Fibroblast of lung (primary cell): ENCODE measurements around the gene ARHGEF19. TPM values are rescaled to one million over a fixed set of nuclear protein-coding genes. Genes with fewer than 3 reads are reported as not detected.

Experiments used
- DNase-seq, 2 donors: peaks; one replicate each; pipeline versions ENCODE4 v3.0.0 to v3.0.0-alpha.2; 2010; ENCODE audit warnings: low read depth in 2 of 2
- H2AFZ ChIP-seq: 2 replicates; pipeline ENCODE4 v1.5.1; 2012; ENCODE audit warnings: low read length, control low read depth, inconsistent platforms
- H3K27ac ChIP-seq: 2 replicates; pipeline ENCODE4 v1.5.1; 2011; ENCODE audit warnings: low read length, control low read depth; ENCODE audit not compliant: insufficient read depth
- H3K27me3 ChIP-seq: 2 replicates; pipeline ENCODE4 v1.5.1; 2011; ENCODE audit warnings: mild to moderate bottlenecking, low read length; ENCODE audit not compliant: control insufficient read depth, insufficient read depth
- H3K36me3 ChIP-seq: 2 replicates; pipeline ENCODE4 v1.5.1; 2011; ENCODE audit warnings: low read length; ENCODE audit not compliant: control insufficient read depth, insufficient read depth
- H3K4me1 ChIP-seq: 2 replicates; pipeline ENCODE4 v1.5.1; 2011; ENCODE audit warnings: low read length; ENCODE audit not compliant: control insufficient read depth, insufficient read depth; ENCODE audit errors: extremely low read depth
- H3K4me2 ChIP-seq: 2 replicates; pipeline ENCODE4 v1.5.1; 2011; ENCODE audit warnings: low read length, control low read depth; ENCODE audit not compliant: insufficient read depth; ENCODE audit errors: extremely low read depth
- H3K4me3 ChIP-seq, 4 experiments: fragments of 200-600 bp in 1 of 4; sonication (generic) in 1 of 4; replicated peaks in 1 of 4; 2 replicates each; pipeline ENCODE4 v1.5.1; 2011 to 2016; ENCODE audit warnings: low read length in 4 of 4, low read depth in 3 of 4, mild to moderate bottlenecking in 3 of 4, control low read depth in 2 of 4, inconsistent platforms in 1 of 4, mixed read lengths in 1 of 4; ENCODE audit not compliant: insufficient read depth in 1 of 4; ENCODE audit errors: control extremely low read depth in 1 of 4
- H3K79me2 ChIP-seq: 2 replicates; pipeline ENCODE4 v1.5.1; 2012; ENCODE audit warnings: mild to moderate bottlenecking, low read length, inconsistent platforms; ENCODE audit not compliant: control insufficient read depth, insufficient read depth
- H3K9ac ChIP-seq: 2 replicates; pipeline ENCODE4 v1.5.1; 2011; ENCODE audit warnings: mild to moderate bottlenecking, low read length, control low read depth; ENCODE audit not compliant: insufficient read depth
- H3K9me3 ChIP-seq: 2 replicates; pipeline ENCODE4 v1.5.1; 2012; ENCODE audit warnings: low read depth, low read length; ENCODE audit not compliant: control insufficient read depth, insufficient read depth
- H4K20me1 ChIP-seq: 2 replicates; pipeline ENCODE4 v1.5.1; 2011; ENCODE audit warnings: low read length; ENCODE audit not compliant: control insufficient read depth, insufficient read depth; ENCODE audit errors: extremely low read depth
- CTCF ChIP-seq, 2 donors: IDR thresholded peaks in 1 of 2; conservative IDR thresholded peaks in 1 of 2; 1 replicate in 1 of 2; 2 replicates in 1 of 2; pipeline ENCODE4 v1.5.1; 2011 to 2012; ENCODE audit warnings: low read length in 2 of 2, control low read depth in 1 of 2, inconsistent platforms in 1 of 2, low read depth in 1 of 2, mild to moderate bottlenecking in 1 of 2
- EZH2 ChIP-seq: IDR thresholded peaks from 2 replicates; pipeline ENCODE4 v1.5.1; 2012; ENCODE audit warnings: low read length, control low read depth, mild to moderate bottlenecking; ENCODE audit errors: missing control alignments
- polyA plus RNA-seq, 2 donors: library from polyadenylated mRNA; depleted of rRNA in 1 of 2; stranded (reverse) in 1 of 2; unstranded in 1 of 2; fragments of >200 nt; gene quantifications; 2 replicates each; pipeline ENCODE4 v1.2.1, GENCODE V29; 2011 to 2012; ENCODE audit warnings: missing spikeins in 1 of 2
- total RNA-seq: library from RNA; depleted of rRNA; stranded (reverse); fragments of >200 nt; gene quantifications from 2 replicates; pipeline ENCODE4 v1.2.1, GENCODE V29; 2014

ARHGEF19 gene
- total and polyA plus RNA-seq, 2 donors (not counting 1 experiment from before 2014, with no cell fraction given), result 3.3 TPM

- H4K20me1 ChIP-seq, result no peaks in the 10 kb centered on the region
- peaks cover 77% of the 10 kb centered on the region for H3K79me2 ChIP-seq
- no peaks in the 10 kb centered on the region for H3K27me3 ChIP-seq
- no peak overlapping the region for H3K4me2 ChIP-seq
- peaks cover 52% of the 10 kb centered on the region for H3K4me1 ChIP-seq
- H2AFZ ChIP-seq, result no peak overlapping the region
- H3K9me3 ChIP-seq, result no peaks in the 10 kb centered on the region
- H3K36me3 ChIP-seq, result peaks cover 28% of the 10 kb centered on the region
- TF ChIP-seq CTCF (conservative IDR thresholded peaks at IDR 0.05 in 1 of 2, IDR thresholded peaks at IDR 0.05 in 1 of 2; ENCODE audit: low read depth in 1 of 2, low read length in 2 of 2) (no peak), EZH2 (no peak)
- no peak for DNase-seq
- no peak overlapping the region for H3K9ac ChIP-seq
- H3K27ac ChIP-seq, result no peak overlapping the region
- no peak overlapping the region for H3K4me3 ChIP-seq
Observed at GRCh38 chr1:16149702-16150488, 62.6 kb downstream of the ARHGEF19 start.

- H3K79me2 ChIP-seq, result peaks cover 78% of the 10 kb centered on the region
- H3K9me3 ChIP-seq, result no peaks in the 10 kb centered on the region
- H3K27me3 ChIP-seq, result no peaks in the 10 kb centered on the region
- H3K4me3 ChIP-seq, result no peak overlapping the region
- H3K36me3 ChIP-seq, result peaks cover 32% of the 10 kb centered on the region
- H2AFZ ChIP-seq, result no peak overlapping the region
- H3K4me1 ChIP-seq, result peaks cover 58% of the 10 kb centered on the region
- H3K9ac ChIP-seq, result no peak overlapping the region
- no peak for TF ChIP-seq EZH2
- no peak for TF ChIP-seq CTCF (conservative IDR thresholded peaks at IDR 0.05 in 1 of 2, IDR thresholded peaks at IDR 0.05 in 1 of 2; ENCODE audit: low read depth in 1 of 2, low read length in 2 of 2)
- no peak overlapping the region for H3K4me2 ChIP-seq
- DNase-seq, result no peak
- no peaks in the 10 kb centered on the region for H4K20me1 ChIP-seq
- H3K27ac ChIP-seq, result no peak overlapping the region
Observed at GRCh38 chr1:16149146-16149545, 63.3 kb downstream of the ARHGEF19 start.

- H3K27ac ChIP-seq, result no peak overlapping the region
- no peak for DNase-seq
- peaks cover 78% of the 10 kb centered on the region for H3K79me2 ChIP-seq
- H3K9me3 ChIP-seq, result no peaks in the 10 kb centered on the region
- TF ChIP-seq CTCF (conservative IDR thresholded peaks at IDR 0.05 in 1 of 2, IDR thresholded peaks at IDR 0.05 in 1 of 2; ENCODE audit: low read depth in 1 of 2, low read length in 2 of 2), result no peak
- no peak for TF ChIP-seq EZH2
- no peaks in the 10 kb centered on the region for H3K27me3 ChIP-seq
- H3K4me1 ChIP-seq, result peaks cover 56% of the 10 kb centered on the region
- H2AFZ ChIP-seq, result no peak overlapping the region
- H3K4me3 ChIP-seq, result no peak overlapping the region
- no peak overlapping the region for H3K4me2 ChIP-seq
- no peak overlapping the region for H3K9ac ChIP-seq
- H3K36me3 ChIP-seq, result peaks cover 36% of the 10 kb centered on the region
- H4K20me1 ChIP-seq, result no peaks in the 10 kb centered on the region
Observed at GRCh38 chr1:16148329-16149092, 63.9 kb downstream of the ARHGEF19 start.
